H1 (cell line): ENCODE data around the gene OR2AG1. TPM values are rescaled to one million over a fixed set of nuclear protein-coding genes. Genes with fewer than 3 reads are reported as not detected.

Experiments
- CTCF ChIA-PET: fragments of 300-600 bp; sonication (Branson Sonifier 250); formaldehyde crosslinking; loops from one replicate; lab custom pipeline; 2021; ENCODE audit not compliant: partially characterized antibody; lab: Charles Lee
- POLR2A ChIA-PET: fragments of 300-600 bp; sonication (Branson Sonifier 250); formaldehyde crosslinking; loops from one replicate; lab custom pipeline; 2021; ENCODE audit warnings: inconsistent platforms; ENCODE audit not compliant: partially characterized antibody; lab: Charles Lee
- DNase-seq, 2 experiments: peaks; one replicate each; pipeline versions ENCODE4 v3.0.0 to v3.0.0-alpha.2; 2010 to 2022; ENCODE audit warnings: low spot score in 2 of 2, low read depth in 1 of 2, mixed read lengths in 1 of 2
- FAIRE-seq: peaks from 2 replicates; lab custom pipeline; 2011; peaks lifted over from hg19 to GRCh38; lab: Jason Lieb, UNC
- H2AFZ ChIP-seq: 2 replicates; pipeline ENCODE4 v1.8.1; 2012; ENCODE audit warnings: low read length, inconsistent platforms
- H2AK5ac ChIP-seq: 2 replicates; pipeline ENCODE4 v1.6.1; 2013; ENCODE audit warnings: low read depth, low read length
- H2BK120ac ChIP-seq: replicated peaks from 2 replicates; pipeline ENCODE3; 2013; ENCODE audit warnings: low read depth, low read length, inconsistent platforms
- H2BK12ac ChIP-seq: 2 replicates; pipeline ENCODE4 v1.6.1; 2013; ENCODE audit warnings: low read depth, low read length
- H2BK15ac ChIP-seq: 2 replicates; pipeline ENCODE4 v1.6.1; 2013; ENCODE audit warnings: low read length
- H2BK20ac ChIP-seq: 2 replicates; pipeline ENCODE4 v1.6.1; 2013; ENCODE audit warnings: low read length
- H2BK5ac ChIP-seq: 2 replicates; pipeline ENCODE4 v1.6.1; 2013; ENCODE audit warnings: low read depth, low read length
- H3K14ac ChIP-seq: 2 replicates; pipeline ENCODE4 v1.6.1; 2013; ENCODE audit warnings: inconsistent platforms; ENCODE audit not compliant: insufficient read length
- H3K18ac ChIP-seq: 2 replicates; pipeline ENCODE4 v1.6.1; 2013; ENCODE audit warnings: low read length; ENCODE audit errors: extremely low read depth
- H3K23ac ChIP-seq: 2 replicates; pipeline ENCODE4 v1.6.1; 2013; ENCODE audit warnings: inconsistent platforms; ENCODE audit not compliant: insufficient read length
- H3K23me2 ChIP-seq: 2 replicates; pipeline ENCODE4 v1.6.1; 2013; ENCODE audit warnings: low read depth, low read length
- H3K27ac ChIP-seq: 2 replicates; pipeline ENCODE4 v1.6.1; 2011; ENCODE audit warnings: low read depth, low read length, inconsistent platforms
- H3K27me3 ChIP-seq, 4 experiments: replicated peaks in 1 of 4; 1 replicate in 1 of 4; 2 replicates in 3 of 4; pipeline versions ENCODE4 v1.6.1 to v1.8.1; 2011 to 2013; ENCODE audit warnings: low read length in 3 of 4, mild to moderate bottlenecking in 3 of 4, inconsistent platforms in 2 of 4, mixed read lengths in 2 of 4, moderate library complexity in 1 of 4; ENCODE audit not compliant: control insufficient read depth in 3 of 4, insufficient read depth in 3 of 4; ENCODE audit errors: extremely low read depth in 1 of 4
- H3K36me3 ChIP-seq, 4 experiments: 2 replicates each; pipeline versions ENCODE4 v1.6.1 to v1.8.1; 2011 to 2013; ENCODE audit warnings: mild to moderate bottlenecking in 4 of 4, low read length in 3 of 4, moderate library complexity in 2 of 4, control low read depth in 1 of 4, inconsistent platforms in 1 of 4; ENCODE audit not compliant: insufficient read depth in 4 of 4, control insufficient read depth in 2 of 4
- H3K4ac ChIP-seq: replicated peaks from 2 replicates; pipeline ENCODE3; 2013; ENCODE audit warnings: low read length, low read depth, mixed read lengths, inconsistent platforms; ENCODE audit not compliant: insufficient read length
- H3K4me1 ChIP-seq, 4 experiments: replicated peaks in 1 of 4; 1 replicate in 1 of 4; 2 replicates in 3 of 4; pipeline versions ENCODE4 v1.6.1 to v1.8.1; 2011 to 2013; ENCODE audit warnings: low read length in 3 of 4, inconsistent platforms in 2 of 4, mixed read lengths in 1 of 4; ENCODE audit not compliant: insufficient read depth in 4 of 4, control insufficient read depth in 3 of 4
- H3K4me2 ChIP-seq, 2 experiments: 2 replicates each; pipeline versions ENCODE4 v1.6.1 to v1.8.1; 2011 to 2013; ENCODE audit warnings: low read depth in 2 of 2, low read length in 2 of 2, control low read depth in 1 of 2, inconsistent platforms in 1 of 2, mild to moderate bottlenecking in 1 of 2; ENCODE audit not compliant: insufficient read depth in 1 of 2
- H3K4me3 ChIP-seq, 4 experiments: fragments of 200-600, 300-600 bp in 1 of 4; sonication (generic), shearing (Covaris generic), sonication (Bioruptor Twin) in 1 of 4; 2 replicates each; pipeline versions ENCODE4 v1.5.1 to v1.8.1; 2011 to 2016; ENCODE audit warnings: low read length in 4 of 4, low read depth in 3 of 4, control low read depth in 2 of 4, inconsistent platforms in 2 of 4, mild to moderate bottlenecking in 2 of 4, mixed read lengths in 1 of 4, moderate library complexity in 1 of 4; ENCODE audit not compliant: insufficient read depth in 2 of 4; ENCODE audit errors: extremely low read depth in 1 of 4
- H3K56ac ChIP-seq: replicated peaks from 2 replicates; pipeline ENCODE3; 2013; ENCODE audit warnings: low read depth, mild to moderate bottlenecking, mixed read lengths, low read length, inconsistent platforms; ENCODE audit not compliant: insufficient read length
- H3K79me1 ChIP-seq: 2 replicates; pipeline ENCODE4 v1.6.1; 2013; ENCODE audit warnings: low read depth, low read length, control low read depth
- H3K79me2 ChIP-seq, 2 experiments: 2 replicates each; pipeline versions ENCODE4 v1.6.1 to v1.8.1; 2012 to 2013; ENCODE audit warnings: low read length in 2 of 2, mild to moderate bottlenecking in 2 of 2, inconsistent platforms in 1 of 2; ENCODE audit not compliant: insufficient read depth in 2 of 2, control insufficient read depth in 1 of 2
- H3K9ac ChIP-seq, 4 experiments: replicated peaks in 1 of 4; 1 replicate in 1 of 4; 2 replicates in 3 of 4; pipeline versions ENCODE4 v1.6.1 to v1.8.1; 2011 to 2013; ENCODE audit warnings: low read depth in 3 of 4, low read length in 3 of 4, control low read depth in 2 of 4, mild to moderate bottlenecking in 2 of 4, moderate library complexity in 2 of 4, inconsistent platforms in 1 of 4; ENCODE audit errors: extremely low read depth in 1 of 4
- H3K9me3 ChIP-seq, 2 experiments: 2 replicates each; pipeline versions ENCODE4 v1.6.1 to v1.8.1; 2012 to 2013; ENCODE audit warnings: mild to moderate bottlenecking in 2 of 2, moderate library complexity in 2 of 2, control low read depth in 1 of 2, inconsistent platforms in 1 of 2, low read depth in 1 of 2, low read length in 1 of 2, mixed read lengths in 1 of 2; ENCODE audit not compliant: insufficient read depth in 2 of 2
- H4K20me1 ChIP-seq, 2 experiments: replicated peaks in 1 of 2; 2 replicates each; pipeline versions ENCODE3 to v1.8.1; 2011 to 2013; ENCODE audit warnings: inconsistent platforms in 2 of 2, low read length in 2 of 2, mild to moderate bottlenecking in 1 of 2; ENCODE audit not compliant: insufficient read depth in 2 of 2, control insufficient read depth in 1 of 2
- H4K5ac ChIP-seq: 2 replicates; pipeline ENCODE4 v1.6.1; 2013; ENCODE audit warnings: low read length, low read depth, mixed read lengths, inconsistent platforms; ENCODE audit not compliant: insufficient read length
- H4K8ac ChIP-seq: 2 replicates; pipeline ENCODE4 v1.8.0; 2013; ENCODE audit warnings: mild to moderate bottlenecking, moderate library complexity, low read length, inconsistent platforms; ENCODE audit not compliant: insufficient read depth; ENCODE audit errors: extremely low read depth
- H4K91ac ChIP-seq: replicated peaks from 2 replicates; pipeline ENCODE3; 2013; ENCODE audit warnings: low read length, mixed read lengths, inconsistent platforms; ENCODE audit not compliant: insufficient read length
- EGR1 ChIP-seq: IDR thresholded peaks from 2 replicates; pipeline ENCODE4 v1.6.1; 2011; ENCODE audit warnings: low read depth, low read length, borderline replicate concordance
- SIN3A ChIP-seq, 2 experiments: IDR thresholded peaks in 1 of 2; conservative IDR thresholded peaks in 1 of 2; 2 replicates each; pipeline ENCODE4 v1.6.1; 2011 to 2012; ENCODE audit warnings: low read length in 2 of 2, improper control_type of control experiment in 1 of 2, low read depth in 1 of 2, mild to moderate bottlenecking in 1 of 2
- WGBS, 2 experiments: shearing (Covaris generic) in 1 of 2; methylation state at CpG; one replicate each; pipeline versions ENCODE4 v1.1.6 to v1.1.7; 2013 to 2015; ENCODE audit warnings: low lambda C conversion rate in 2 of 2, mixed read lengths in 2 of 2, inconsistent platforms in 1 of 2, low coverage in 1 of 2, missing lambda C conversion rate in 1 of 2; ENCODE audit not compliant: insufficient replicate concordance in 2 of 2, insufficient coverage in 1 of 2, insufficient read length in 1 of 2; ENCODE audit errors: extremely low coverage in 1 of 2, missing lambda C conversion rate in 1 of 2; 5-methylcytosine and 5-hydroxymethylcytosine counted together
- polyA plus RNA-seq, 7 experiments: library from polyadenylated mRNA; depleted of rRNA in 3 of 7; stranded (reverse) in 5 of 7; unstranded in 2 of 7; fragments of >200 nt in 5 of 7; fragments of 200-250 nt in 2 of 7; gene quantifications; 1 replicate in 5 of 7; 2 replicates in 1 of 7; 4 replicates in 1 of 7; pipeline versions ENCODE4 v1.2.1 to v1.2.3, GENCODE V29; 2011 to 2013; ENCODE audit warnings: missing spikeins in 2 of 7, mixed read lengths in 2 of 7
- total RNA-seq: library from RNA; stranded (reverse); fragmentation: NEBNext Ultra II Directional; extraction: Animal tissue kit (Norgen Biotek cat#: 25700); gene quantifications from 2 replicates; pipeline ENCODE4 v1.2.1, GENCODE V29; 2021

The OR2AG1 gene
- total and polyA plus RNA-seq, 2 of the 8 experiments (the other 6 are each of a cell fraction or from before 2014, with no cell fraction given), result not detected

DNA sequence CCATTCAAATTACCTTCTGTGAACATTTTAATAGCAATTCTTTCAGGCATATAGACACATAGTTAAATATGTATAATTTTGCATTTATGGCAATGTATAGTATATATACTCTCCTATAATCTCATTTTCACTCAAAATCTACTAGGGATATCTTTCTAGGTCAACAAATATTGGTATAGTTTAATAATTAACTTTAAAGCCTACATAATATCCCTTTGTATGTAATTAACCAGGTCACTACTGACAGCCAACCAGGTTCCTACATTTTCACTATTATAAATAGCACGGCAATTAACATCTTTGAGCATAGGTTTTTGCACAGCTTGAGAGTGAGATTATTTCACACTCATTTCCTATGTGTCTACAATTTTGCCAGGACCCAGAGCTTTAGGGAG lies 26.9 kb upstream of the OR2AG1 start:
- WGBS, 2 experiments, result 79% methylated on average over 1 of the region's 1 CpG; no CpG with 5 or more reads in 1 of the 2 experiments
- no peak overlapping the region for H3K4ac ChIP-seq
- H4K8ac ChIP-seq, result no peak overlapping the region
- no peak overlapping the region for H3K9ac ChIP-seq
- POLR2A ChIA-PET, result no interaction called here
- H3K23me2 ChIP-seq, result no peaks in the 10 kb centered on the region
- no peak overlapping the region for H3K27ac ChIP-seq
- CTCF ChIA-PET, result interaction anchor here (0.7 to 8.4 kb wide), 29 partner anchors 11 to 429 kb away, joined by 3 to 110 read pairs (median 5); partner anchors contain the start of gene MRPL17
- no peak overlapping the region for H2AFZ ChIP-seq
- H2BK20ac ChIP-seq, result no peak overlapping the region
- H3K9me3 ChIP-seq, result no peaks in the 10 kb centered on the region
- H4K20me1 ChIP-seq, result no peaks in the 10 kb centered on the region
- no peaks in the 10 kb centered on the region for H3K4me1 ChIP-seq
- no peak overlapping the region for H3K4me3 ChIP-seq
- no peak overlapping the region for H4K91ac ChIP-seq
- no peak overlapping the region for H3K4me2 ChIP-seq
- H3K79me2 ChIP-seq, result no peaks in the 10 kb centered on the region
- no peaks in the 10 kb centered on the region for H3K79me1 ChIP-seq
- H3K23ac ChIP-seq, result no peak overlapping the region
- H3K27me3 ChIP-seq, result no peaks in the 10 kb centered on the region
- H2BK12ac ChIP-seq, result no peak overlapping the region
- H3K36me3 ChIP-seq, result no peaks in the 10 kb centered on the region
- no peak overlapping the region for H4K5ac ChIP-seq
- no peak overlapping the region for H3K56ac ChIP-seq
- DNase-seq, result no peak
- no peak for FAIRE-seq
- no peak overlapping the region for H2BK15ac ChIP-seq
- H2AK5ac ChIP-seq, result no peak overlapping the region
- H2BK5ac ChIP-seq, result no peak overlapping the region
- no peak for TF ChIP-seq SIN3A (conservative IDR thresholded peaks at IDR 0.05 in 1 of 2, IDR thresholded peaks at IDR 0.05 in 1 of 2; ENCODE audit: low read depth in 1 of 2, low read length in 2 of 2)
- no peak for TF ChIP-seq EGR1
- no peak overlapping the region for H3K14ac ChIP-seq
- H2BK120ac ChIP-seq, result no peak overlapping the region
- no peak overlapping the region for H3K18ac ChIP-seq
